ENCODE measurements around the gene PI4K2A. TPM values are rescaled to one million over a fixed set of nuclear protein-coding genes. Genes with fewer than 3 reads are reported as not detected.

The PI4K2A gene
- total RNA-seq, 2 experiments from 2014 or later, result 8.4 to 8.5 TPM

DNA sequence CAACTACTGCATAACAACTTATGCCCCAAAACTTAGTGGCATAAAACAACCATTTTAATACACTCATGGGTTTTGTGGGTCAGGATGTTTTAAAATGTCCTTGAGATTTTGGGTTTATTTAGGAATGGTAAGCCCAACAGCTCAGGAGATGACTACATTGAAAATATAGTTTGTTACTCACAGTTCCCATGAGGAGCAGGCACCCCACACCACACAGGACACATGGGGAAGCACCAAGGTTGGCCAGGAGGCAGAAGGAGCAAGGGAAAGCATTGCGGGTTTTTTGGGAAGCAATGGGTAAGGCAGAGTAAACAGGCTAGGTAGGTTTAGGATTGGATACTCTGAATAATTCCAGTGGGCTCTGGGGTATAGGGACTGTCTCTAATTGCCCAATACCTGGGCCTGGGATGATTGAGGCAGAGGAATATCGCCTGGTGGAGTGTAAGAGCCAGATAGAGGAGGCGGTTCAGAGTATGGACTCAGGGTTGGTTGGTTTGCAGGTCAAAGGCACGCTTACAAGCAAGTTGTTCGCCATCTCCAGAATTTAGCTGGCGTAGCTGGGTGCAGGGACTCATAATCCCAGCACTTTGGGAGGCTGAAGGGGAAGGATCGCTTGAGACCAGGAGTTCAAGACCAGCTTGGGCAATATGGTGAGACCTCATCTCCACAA lies 63.1 kb downstream of the PI4K2A start:
- Mint-ChIP-seq H3K4me1 (ENCODE audit: low read depth) (no peaks in the 10 kb centered on the region), H3K27ac (no peak overlapping the region), H3K9me3 (no peaks in the 10 kb centered on the region), H3K27me3 (peaks cover 2% of the 10 kb centered on the region), H3K4me3 (no peak overlapping the region), H3K36me3 (ENCODE audit: low read depth) (no peaks in the 10 kb centered on the region)
- no peak for ATAC-seq
- intact Hi-C loops (cut with micrococcal nuclease), result no loop called here
- ChIA-PET CTCF (interaction anchor here (0.7 to 20.1 kb wide), 8 partner anchors 9 to 165 kb away, joined by 3 to 537 read pairs (median 28); partner anchors contain the start of genes AVPI1, MARVELD1 and ZFYVE27), POLR2A (interaction anchor here (2.0 kb wide), 1 partner anchor 9 kb away, joined by 5 read pairs; no protein-coding TSS in a partner anchor)
- no peak for DNase-seq
- TF ChIP-seq, protein P1, sequence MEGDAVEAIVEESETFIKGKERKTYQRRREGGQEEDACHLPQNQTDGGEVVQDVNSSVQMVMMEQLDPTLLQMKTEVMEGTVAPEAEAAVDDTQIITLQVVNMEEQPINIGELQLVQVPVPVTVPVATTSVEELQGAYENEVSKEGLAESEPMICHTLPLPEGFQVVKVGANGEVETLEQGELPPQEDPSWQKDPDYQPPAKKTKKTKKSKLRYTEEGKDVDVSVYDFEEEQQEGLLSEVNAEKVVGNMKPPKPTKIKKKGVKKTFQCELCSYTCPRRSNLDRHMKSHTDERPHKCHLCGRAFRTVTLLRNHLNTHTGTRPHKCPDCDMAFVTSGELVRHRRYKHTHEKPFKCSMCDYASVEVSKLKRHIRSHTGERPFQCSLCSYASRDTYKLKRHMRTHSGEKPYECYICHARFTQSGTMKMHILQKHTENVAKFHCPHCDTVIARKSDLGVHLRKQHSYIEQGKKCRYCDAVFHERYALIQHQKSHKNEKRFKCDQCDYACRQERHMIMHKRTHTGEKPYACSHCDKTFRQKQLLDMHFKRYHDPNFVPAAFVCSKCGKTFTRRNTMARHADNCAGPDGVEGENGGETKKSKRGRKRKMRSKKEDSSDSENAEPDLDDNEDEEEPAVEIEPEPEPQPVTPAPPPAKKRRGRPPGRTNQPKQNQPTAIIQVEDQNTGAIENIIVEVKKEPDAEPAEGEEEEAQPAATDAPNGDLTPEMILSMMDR (IDR thresholded peaks at IDR 0.05), result no peak

DNA sequence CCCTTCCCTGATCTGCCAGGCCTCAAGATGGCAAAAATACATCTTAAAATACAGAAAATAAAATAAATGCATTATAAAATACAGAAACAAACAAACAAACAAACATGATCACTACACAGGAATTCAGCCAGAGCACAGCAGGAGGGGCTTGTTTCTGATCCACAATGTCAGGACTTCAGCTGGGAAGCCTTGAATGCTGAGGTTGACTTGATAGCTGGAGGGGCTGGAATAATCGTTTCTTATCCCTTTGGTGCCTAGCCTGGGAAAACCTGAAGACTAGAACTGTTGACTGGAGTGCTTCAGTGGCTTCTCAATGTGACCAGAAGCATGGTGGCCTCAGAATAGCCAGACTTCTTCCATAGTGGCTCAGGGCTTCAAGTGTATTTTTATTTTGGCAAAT lies 63.9 kb downstream of the PI4K2A start:
- no peak for DNase-seq
- H3K4me1 Mint-ChIP-seq (ENCODE audit: low read depth), result no peaks in the 10 kb centered on the region
- no peak overlapping the region for H3K27ac Mint-ChIP-seq
- no peaks in the 10 kb centered on the region for H3K36me3 Mint-ChIP-seq (ENCODE audit: low read depth)
- ChIA-PET CTCF (interaction anchor here (0.7 to 20.1 kb wide), 7 partner anchors 8 to 165 kb away, joined by 3 to 537 read pairs (median 38); partner anchors contain the start of genes AVPI1, MARVELD1 and ZFYVE27), POLR2A (interaction anchor here (0.6 to 2.0 kb wide), 3 partner anchors 8 to 37 kb away, joined by 3 to 5 read pairs (median 3); no protein-coding TSS in a partner anchor)
- no peak overlapping the region for H3K4me3 Mint-ChIP-seq
- no peaks in the 10 kb centered on the region for H3K9me3 Mint-ChIP-seq
- intact Hi-C loops (cut with micrococcal nuclease), result no loop called here
- TF ChIP-seq, protein P1 (IDR thresholded peaks at IDR 0.05), result no peak
- no peak for ATAC-seq
- peaks cover 7% of the 10 kb centered on the region for H3K27me3 Mint-ChIP-seq

DNA sequence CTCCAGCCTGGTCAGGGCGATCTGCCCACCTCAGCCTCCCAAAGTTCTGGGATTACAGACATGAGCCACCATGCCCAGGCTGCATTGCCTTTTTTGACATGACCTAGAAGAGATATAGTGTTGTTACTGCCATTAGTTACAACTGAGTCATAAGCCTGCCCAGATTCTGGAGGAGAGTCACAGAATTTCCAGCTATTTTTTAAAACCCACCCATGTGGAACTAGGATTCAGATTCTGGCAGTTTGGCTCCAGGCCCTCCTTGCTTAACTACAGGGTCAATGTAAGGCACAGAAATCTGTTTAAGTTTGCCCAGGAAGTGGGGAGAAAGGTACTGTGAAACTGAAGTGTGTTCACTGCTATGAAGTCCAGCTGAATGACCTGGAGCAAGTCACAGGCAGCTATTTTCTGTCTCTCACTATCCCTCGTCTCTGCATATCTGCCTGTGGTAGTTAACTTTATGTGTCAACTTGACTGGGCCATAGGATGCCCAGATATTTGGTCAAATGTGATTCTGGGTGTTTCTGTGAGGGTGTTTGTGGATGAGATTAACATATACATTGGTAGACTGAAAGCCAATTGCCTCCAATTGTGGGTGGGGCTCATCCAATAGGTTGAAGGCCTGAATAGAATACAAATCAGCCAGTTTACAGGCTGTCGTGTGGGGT lies 64.7 kb downstream of the PI4K2A start:
- no peaks in the 10 kb centered on the region for H3K36me3 Mint-ChIP-seq (ENCODE audit: low read depth)
- ATAC-seq (no peak), DNase-seq (no peak)
- POLR2A ChIA-PET, result interaction anchor here (0.6 to 1.4 kb wide), 2 partner anchors 9 to 244 kb away, joined by 3 read pairs; no protein-coding TSS in a partner anchor
- H3K27me3 Mint-ChIP-seq, result peaks cover 10% of the 10 kb centered on the region
- CTCF ChIA-PET, result interaction anchor here (0.8 to 20.1 kb wide), 6 partner anchors 12 to 164 kb away, joined by 3 to 537 read pairs (median 28); partner anchors contain the start of genes AVPI1 and ZFYVE27
- no peak overlapping the region for H3K27ac Mint-ChIP-seq
- H3K9me3 Mint-ChIP-seq, result no peaks in the 10 kb centered on the region
- no peaks in the 10 kb centered on the region for H3K4me1 Mint-ChIP-seq (ENCODE audit: low read depth)
- intact Hi-C loops (cut with micrococcal nuclease), result no loop called here
- no peak overlapping the region for H3K4me3 Mint-ChIP-seq
- TF ChIP-seq, protein P1 (IDR thresholded peaks at IDR 0.05), result no peak

DNA sequence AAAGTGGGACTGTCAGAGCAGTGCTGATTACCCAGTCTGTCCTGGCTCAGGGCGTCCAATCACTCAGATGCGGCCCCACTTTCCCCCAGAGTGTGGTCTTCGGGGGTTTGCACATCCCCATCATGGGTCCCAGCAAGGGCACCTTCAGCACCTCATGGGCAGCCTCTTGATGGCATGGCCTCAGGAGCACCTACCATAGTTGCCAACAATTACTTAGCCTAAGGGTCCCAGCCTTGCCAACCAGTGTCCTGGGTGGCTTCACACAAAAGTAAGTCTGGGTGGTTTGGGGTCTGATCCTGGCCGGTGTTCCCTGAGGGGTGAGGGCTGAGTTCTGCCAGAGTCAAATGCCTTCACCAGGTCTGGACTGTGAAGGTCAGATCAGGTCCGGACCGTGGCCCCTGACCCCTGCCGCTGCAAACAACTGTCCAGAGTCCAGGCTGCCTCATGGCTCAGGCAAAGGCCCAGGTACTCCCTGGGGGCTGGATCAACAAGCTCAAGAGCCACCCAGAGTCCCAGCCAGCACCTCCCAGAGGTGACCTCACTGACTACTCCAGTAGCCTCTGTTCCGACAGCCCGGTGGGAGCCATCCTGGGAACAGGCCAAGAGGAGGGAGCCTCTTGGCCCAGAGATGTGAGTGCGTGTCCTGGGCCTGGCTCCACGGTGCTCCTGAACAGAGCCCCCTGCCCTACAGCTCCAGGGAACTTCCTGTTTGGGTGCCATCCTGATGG lies 66.8 kb downstream of the PI4K2A start:
- ATAC-seq (no peak), DNase-seq (no peak)
- Mint-ChIP-seq H3K4me1 (ENCODE audit: low read depth) (no peaks in the 10 kb centered on the region), H3K4me3 (no peak overlapping the region), H3K36me3 (ENCODE audit: low read depth) (no peaks in the 10 kb centered on the region), H3K27me3 (peaks cover 14% of the 10 kb centered on the region), H3K27ac (no peak overlapping the region), H3K9me3 (no peaks in the 10 kb centered on the region)
- ChIA-PET POLR2A (no interaction called here), CTCF (interaction anchor here (3.2 to 20.1 kb wide), 2 partner anchors 21 to 22 kb away, joined by 19 to 537 read pairs; partner anchors contain the start of genes AVPI1 and ZFYVE27)
- TF ChIP-seq, protein P1 (IDR thresholded peaks at IDR 0.05), result no peak
- intact Hi-C loops (cut with micrococcal nuclease), result no loop called here
